GM23248 (cell line): Measurements from ENCODE around the gene PKD2. TPM values are rescaled to one million over a fixed set of nuclear protein-coding genes. Genes with fewer than 3 reads are reported as not detected.

ENCODE experiments used
- DNase-seq: peaks from one replicate; pipeline ENCODE4 v3.0.0-alpha.2; 2015
- H2AFZ ChIP-seq: fragments of 200-600 bp; sonication (generic); 2 replicates; pipeline ENCODE4 v1.6.1; 2016; ENCODE audit warnings: antibody characterized with exemption
- H3F3A ChIP-seq: fragments of 200-600 bp; sonication (generic); 2 replicates; pipeline ENCODE4 v1.6.1; 2016; ENCODE audit warnings: mild to moderate bottlenecking, antibody characterized with exemption, mixed run types; ENCODE audit not compliant: insufficient read depth
- H3K27ac ChIP-seq: fragments of 200-600 bp; sonication (generic); 2 replicates; pipeline ENCODE4 v1.5.1; 2016; ENCODE audit warnings: mild to moderate bottlenecking
- H3K27me3 ChIP-seq: fragments of 200-600 bp; sonication (generic); replicated peaks from 2 replicates; pipeline ENCODE4 v1.6.1; 2016; ENCODE audit warnings: mild to moderate bottlenecking; ENCODE audit not compliant: insufficient read depth
- H3K36me3 ChIP-seq: fragments of 200-600 bp; sonication (generic); 2 replicates; pipeline ENCODE4 v1.6.1; 2016; ENCODE audit warnings: low read depth, mild to moderate bottlenecking
- H3K4me1 ChIP-seq: fragments of 200-600 bp; sonication (generic); 2 replicates; pipeline ENCODE4 v1.6.1; 2016; ENCODE audit warnings: mild to moderate bottlenecking; ENCODE audit not compliant: insufficient read depth
- H3K4me2 ChIP-seq: fragments of 200-600 bp; sonication (generic); one replicate; pipeline ENCODE4 v1.6.1; 2016; ENCODE audit warnings: mild to moderate bottlenecking; ENCODE audit not compliant: unreplicated experiment
- H3K4me3 ChIP-seq: fragments of 200-600 bp; sonication (generic); 2 replicates; pipeline ENCODE4 v1.5.1; 2016; ENCODE audit warnings: mild to moderate bottlenecking
- H3K79me2 ChIP-seq: fragments of 200-600 bp; sonication (generic); 2 replicates; pipeline ENCODE4 v1.6.1; 2016; ENCODE audit warnings: mild to moderate bottlenecking; ENCODE audit not compliant: insufficient read depth
- H3K9ac ChIP-seq: fragments of 200-600 bp; sonication (generic); 2 replicates; pipeline ENCODE4 v1.6.1; 2016; ENCODE audit warnings: mild to moderate bottlenecking
- H3K9me2 ChIP-seq: fragments of 200-600 bp; sonication (generic); 2 replicates; pipeline ENCODE4 v1.6.1; 2016; ENCODE audit warnings: mixed run types, mild to moderate bottlenecking, moderate library complexity; ENCODE audit not compliant: insufficient read depth
- H3K9me3 ChIP-seq: fragments of 200-600 bp; sonication (generic); one replicate; pipeline ENCODE4 v1.6.1; 2017; ENCODE audit warnings: low read depth
- H4K20me1 ChIP-seq: fragments of 200-600 bp; sonication (generic); 2 replicates; pipeline ENCODE4 v1.6.0; 2016; ENCODE audit not compliant: insufficient read depth
- EZH2 ChIP-seq: fragments of 200-600 bp; sonication (generic); IDR thresholded peaks from 2 replicates; pipeline ENCODE4 v1.6.1; 2018; ENCODE audit warnings: antibody characterized with exemption, mild to moderate bottlenecking; ENCODE audit not compliant: insufficient read depth, poor library complexity, severe bottlenecking
- EZH2phosphoT487 ChIP-seq: fragments of 200-600 bp; sonication (generic); IDR thresholded peaks from 2 replicates; pipeline ENCODE4 v1.6.1; 2018; ENCODE audit warnings: antibody characterized with exemption, moderate library complexity, mild to moderate bottlenecking, low read depth; ENCODE audit not compliant: insufficient read depth
- whole genome bisulfite sequencing, 2 experiments: methylation state at CpG; one replicate each; pipeline ENCODE4 v1.1.6; 2015 to 2017; ENCODE audit warnings: low lambda C conversion rate in 2 of 2, low coverage in 1 of 2; ENCODE audit errors: missing lambda C conversion rate in 2 of 2; 5-methylcytosine and 5-hydroxymethylcytosine counted together
- in situ Hi-C: fragments of 300-500 bp; cut with MboI; formaldehyde crosslinking; loops from 2 replicates; pipeline ENCODE4 v1.15.0; 2020
- polyA plus RNA-seq: library from polyadenylated mRNA; unstranded; fragments of >200 nt; fragmentation: Nextera tagmentation; extraction: Ambion mirVana; gene quantifications from 2 replicates; pipeline ENCODE4 v1.2.1, GENCODE V29; 2016
- total RNA-seq: library from RNA; depleted of rRNA; stranded (reverse); fragments of >200 nt; shearing (Covaris generic); gene quantifications from 2 replicates; pipeline ENCODE4 v1.2.3, GENCODE V29; 2014

The PKD2 gene
- total and polyA plus RNA-seq, 2 experiments from 2014 or later: 35.0 to 125 TPM

DNA sequence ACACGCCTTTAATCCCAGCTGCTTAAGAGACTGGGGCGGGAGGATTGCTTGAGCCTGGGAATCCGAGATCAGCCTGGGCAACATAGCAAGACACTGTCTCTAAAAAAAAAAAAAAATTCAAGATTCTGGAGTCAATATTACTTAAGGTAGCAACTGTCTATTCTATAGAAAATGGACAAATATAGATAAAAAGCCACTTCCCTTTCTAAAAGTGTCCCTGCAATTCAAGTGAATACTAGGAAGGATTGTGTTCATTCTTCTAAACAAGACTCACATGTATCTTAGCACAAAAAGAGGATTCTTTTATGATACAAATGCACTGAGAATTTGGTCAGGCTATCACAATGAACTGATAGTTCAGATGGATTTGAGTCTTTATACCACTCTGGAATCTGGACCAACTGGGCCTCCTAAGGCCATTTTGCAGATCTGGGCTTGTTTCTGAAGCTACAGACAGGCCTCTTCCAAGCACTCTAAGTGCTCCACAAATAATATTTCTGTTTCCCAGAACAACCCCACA is 7.0 kb downstream of the PKD2 start:
- H3K27me3 ChIP-seq: no peaks in the 10 kb centered on the region
- peaks cover 46% of the 10 kb centered on the region for H3K4me1 ChIP-seq
- no peak for TF ChIP-seq EZH2
- no peak for TF ChIP-seq EZH2phosphoT487
- H3K36me3 ChIP-seq: no peaks in the 10 kb centered on the region
- in situ Hi-C loops: no loop called here
- no peak overlapping the region for H3K4me3 ChIP-seq
- no peak overlapping the region for H2AFZ ChIP-seq
- H3K9me2 ChIP-seq: no peaks in the 10 kb centered on the region
- peaks cover 87% of the 10 kb centered on the region for H3K79me2 ChIP-seq
- no peak for DNase-seq
- no peak overlapping the region for H3K27ac ChIP-seq
- WGBS, 2 experiments: 89 to 92% methylated on average over 3 of the region's 3 CpGs
- H3F3A ChIP-seq: peaks cover 33% of the 10 kb centered on the region
- H4K20me1 ChIP-seq: peaks cover 4% of the 10 kb centered on the region; the same call in 1 of the 2 replicates
- no peak overlapping the region for H3K4me2 ChIP-seq
- no peak overlapping the region for H3K9ac ChIP-seq
- no peaks in the 10 kb centered on the region for H3K9me3 ChIP-seq

DNA sequence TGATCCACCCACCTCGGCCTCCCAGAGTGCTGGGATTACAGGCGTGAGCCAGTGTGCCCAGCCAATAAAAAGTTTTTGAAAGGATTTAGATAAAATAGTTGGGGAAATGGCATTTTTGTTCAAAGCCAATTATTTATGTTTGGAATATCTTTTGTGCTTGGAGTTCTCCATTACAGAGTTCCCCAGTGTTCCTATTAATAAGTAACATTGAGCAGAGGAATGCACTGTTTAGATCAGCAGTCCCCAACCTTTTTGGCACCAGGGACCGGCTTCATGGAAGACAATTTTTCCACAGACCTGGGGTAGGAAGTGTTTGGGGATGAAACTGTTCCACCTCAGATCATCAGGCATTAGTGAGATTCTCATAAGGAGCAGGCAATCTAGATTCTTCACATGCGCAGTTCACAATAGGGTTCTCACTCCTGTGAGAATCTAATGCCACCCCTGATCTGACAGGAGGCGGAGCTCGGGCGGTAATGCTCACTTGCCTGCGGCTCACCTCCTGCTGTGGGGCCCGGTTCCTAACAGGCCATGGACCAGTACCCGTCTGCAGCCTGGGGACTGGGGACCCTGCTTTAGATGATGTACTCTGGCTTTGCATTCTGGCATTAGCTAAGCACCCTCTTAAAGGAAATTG is 8.3 kb downstream of the PKD2 start:
- 95 to 97% methylated on average over 10 of the region's 10 CpGs for WGBS, 2 experiments
- DNase-seq: no peak
- H3K9me2 ChIP-seq: no peaks in the 10 kb centered on the region
- H3K9ac ChIP-seq: no peak overlapping the region
- H3K27me3 ChIP-seq: no peaks in the 10 kb centered on the region
- H3K4me3 ChIP-seq: no peak overlapping the region
- 0 out of 2 replicates have a peak, but pooled peaks cover 8% of the 10 kb centered on the region for H3K36me3 ChIP-seq
- peaks cover 87% of the 10 kb centered on the region for H3K79me2 ChIP-seq
- peaks cover 42% of the 10 kb centered on the region for H3K4me1 ChIP-seq
- no peaks in the 10 kb centered on the region for H3K9me3 ChIP-seq
- peaks cover 41% of the 10 kb centered on the region for H3F3A ChIP-seq
- 0 out of 2 replicates have a peak, but pooled peaks cover 4% of the 10 kb centered on the region for H4K20me1 ChIP-seq
- H3K4me2 ChIP-seq: no peak overlapping the region
- in situ Hi-C loops: no loop called here
- no peak overlapping the region for H2AFZ ChIP-seq
- H3K27ac ChIP-seq: no peak overlapping the region
- no peak for TF ChIP-seq EZH2phosphoT487
- TF ChIP-seq EZH2: no peak

DNA sequence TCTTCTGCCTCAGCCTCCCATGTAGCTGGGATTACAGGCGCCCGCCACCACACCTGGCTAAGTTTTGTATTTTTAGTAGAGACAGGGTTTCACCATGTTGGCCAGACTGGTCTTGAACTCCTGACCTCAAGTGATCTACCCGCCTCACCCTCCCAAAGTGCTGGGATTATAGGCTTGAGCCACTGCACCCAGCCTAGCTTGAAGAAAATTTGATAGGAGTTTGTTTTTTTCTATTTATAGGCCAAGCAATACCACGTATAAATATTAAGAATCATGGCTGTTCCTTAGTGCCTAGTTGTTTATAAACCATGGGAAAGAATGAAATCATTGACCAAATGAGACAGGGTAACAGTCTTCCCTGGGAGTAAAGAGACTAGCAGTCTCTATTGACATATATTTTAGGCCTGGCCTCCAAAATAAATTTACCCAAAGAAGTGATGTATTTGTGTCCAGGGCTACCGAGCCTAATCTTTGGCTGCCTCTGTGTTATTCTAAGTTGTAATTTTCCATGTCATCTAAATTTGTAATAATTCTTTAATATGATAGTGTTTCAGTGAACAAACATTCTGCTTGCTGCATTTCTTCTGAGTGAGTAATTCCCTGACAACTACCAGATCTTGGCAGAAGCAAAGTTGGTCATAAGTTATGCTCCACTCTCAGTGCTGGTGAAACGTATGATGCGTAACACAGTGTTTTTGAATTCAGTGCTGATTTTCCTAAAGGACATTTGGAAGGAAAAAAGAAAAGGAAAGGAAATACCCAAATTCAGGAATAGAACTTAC is 10.3 kb downstream of the PKD2 start:
- Histone ChIP-seq H3K4me2 (peak overlapping the region; percentile 73), H3K4me3 (peak overlapping the region; percentile 50), H4K20me1 (no peaks in the 10 kb centered on the region), H3K9me3 (no peaks in the 10 kb centered on the region), H3K27me3 (no peaks in the 10 kb centered on the region), H3K79me2 (peaks cover 87% of the 10 kb centered on the region), H2AFZ (no peak overlapping the region), H3F3A (peaks cover 40% of the 10 kb centered on the region), H3K36me3 (peaks cover 13% of the 10 kb centered on the region; the same call in 1 of the 2 replicates), H3K27ac (peak overlapping the region; percentile 98), H3K4me1 (peaks cover 35% of the 10 kb centered on the region), H3K9ac (peak overlapping the region; percentile 78), H3K9me2 (no peaks in the 10 kb centered on the region)
- no peak for TF ChIP-seq EZH2phosphoT487
- no peak for TF ChIP-seq EZH2
- in situ Hi-C loops: no loop called here
- WGBS, 2 experiments: 42 to 43% methylated on average over 7 of the region's 7 CpGs
- DNase-seq: peak; percentile 98

DNA sequence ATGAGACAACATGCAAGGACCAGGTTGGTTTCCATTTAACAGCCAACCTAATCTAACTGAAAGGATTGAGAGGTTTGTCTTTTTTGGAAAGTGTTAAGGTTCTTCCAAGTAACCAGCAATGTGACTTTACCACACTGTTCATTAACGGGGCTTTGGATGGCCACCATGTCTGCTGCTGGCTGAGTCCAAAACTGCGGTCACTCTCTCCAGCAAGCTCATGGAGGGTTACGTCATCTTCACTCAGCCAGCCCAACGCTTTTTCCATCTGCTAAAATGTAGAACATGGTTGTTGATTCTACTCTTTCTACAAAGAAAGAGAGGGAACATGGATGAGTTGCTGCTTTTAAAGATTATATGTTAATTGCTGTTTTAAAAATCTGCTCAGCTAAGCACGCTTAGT is 11.0 kb downstream of the PKD2 start:
- WGBS, 2 experiments: 11 to 13% methylated on average over 5 of the region's 5 CpGs
- in situ Hi-C loops: no loop called here

More for the DNA sequence above, 11.0 kb downstream of the PKD2 start:
- peak overlapping the region; percentile 48 for H2AFZ ChIP-seq
- peaks cover 13% of the 10 kb centered on the region; the same call in 1 of the 2 replicates for H3K36me3 ChIP-seq
- peaks cover 87% of the 10 kb centered on the region for H3K79me2 ChIP-seq
- TF ChIP-seq EZH2 (no peak), EZH2phosphoT487 (no peak)
- DNase-seq: peak; percentile 94
- H3K4me3 ChIP-seq: peak overlapping the region; percentile 50
- H3K9ac ChIP-seq: peak overlapping the region; percentile 78
- H3K27me3 ChIP-seq: no peaks in the 10 kb centered on the region
- peaks cover 35% of the 10 kb centered on the region for H3K4me1 ChIP-seq
- H3K9me2 ChIP-seq: no peaks in the 10 kb centered on the region
- H3K9me3 ChIP-seq: no peaks in the 10 kb centered on the region
- H3F3A ChIP-seq: peaks cover 40% of the 10 kb centered on the region
- H4K20me1 ChIP-seq: no peaks in the 10 kb centered on the region
- peak overlapping the region; percentile 98 for H3K27ac ChIP-seq
- H3K4me2 ChIP-seq: peak overlapping the region; percentile 73
